SK-N-SH (cell line): ENCODE results near the gene LRRC73. TPM values are rescaled to one million over a fixed set of nuclear protein-coding genes. Genes with fewer than 3 reads are reported as not detected.

Experiments used
- CTCF ChIA-PET: fragments of 300-600, 350-600 bp; formaldehyde crosslinking; extraction: SDS; loops from one replicate; lab custom pipeline; 2021; lab: Yijun Ruan, JAX
- POLR2A ChIA-PET: fragments of 350-600 bp; sonication (Branson Sonifier 250); formaldehyde crosslinking; extraction: SDS; loops from one replicate; lab custom pipeline; 2020; ENCODE audit warnings: antibody characterized with exemption, inconsistent platforms; lab: Yijun Ruan, JAX
- DNase-seq: peaks from one replicate; pipeline ENCODE4 v3.0.0; 2012
- H2AFZ ChIP-seq: fragments of 200-600 bp; sonication (generic); 2 replicates; pipeline ENCODE4 v1.8.1; 2016; ENCODE audit warnings: antibody characterized with exemption, mild to moderate bottlenecking, low read depth
- H3F3A ChIP-seq: fragments of 200-600 bp; sonication (generic); replicated peaks from 2 replicates; pipeline ENCODE3; 2016; ENCODE audit warnings: antibody characterized with exemption, mild to moderate bottlenecking; ENCODE audit not compliant: insufficient read depth
- H3K27ac ChIP-seq, 2 experiments: fragments of 200-500 bp in 1 of 2; fragments of 200-600 bp in 1 of 2; sonication (Bioruptor generic) in 1 of 2; sonication (generic), shearing (Covaris generic) in 1 of 2; 2 replicates each; pipeline versions ENCODE4 v1.5.1 to v1.6.1; 2014 to 2016; ENCODE audit warnings: low read depth in 2 of 2, inconsistent platforms in 1 of 2, low read length in 1 of 2, mild to moderate bottlenecking in 1 of 2, mixed read lengths in 1 of 2
- H3K27me3 ChIP-seq: fragments of 200-600 bp; sonication (generic), shearing (Covaris generic); 2 replicates; pipeline ENCODE4 v1.6.1; 2016; ENCODE audit warnings: mixed run types; ENCODE audit not compliant: insufficient read depth
- H3K36me3 ChIP-seq, 2 experiments: fragments of 200-500 bp in 1 of 2; fragments of 200-600 bp in 1 of 2; sonication (Bioruptor generic) in 1 of 2; sonication (generic) in 1 of 2; replicated peaks in 1 of 2; 2 replicates each; pipeline versions ENCODE3 to v1.5.1; 2014 to 2016; ENCODE audit warnings: low read length in 1 of 2, mild to moderate bottlenecking in 1 of 2; ENCODE audit not compliant: insufficient read depth in 2 of 2, control insufficient read depth in 1 of 2
- H3K4me1 ChIP-seq, 2 experiments: fragments of 200-500 bp in 1 of 2; fragments of 200-600 bp in 1 of 2; sonication (Bioruptor generic) in 1 of 2; sonication (generic), shearing (Covaris generic) in 1 of 2; 2 replicates each; pipeline versions ENCODE4 v1.5.1 to v1.6.1; 2014 to 2016; ENCODE audit warnings: low read depth in 1 of 2, low read length in 1 of 2, mixed run types in 1 of 2; ENCODE audit not compliant: insufficient read depth in 2 of 2, control insufficient read depth in 1 of 2
- H3K4me2 ChIP-seq: fragments of 200-600 bp; sonication (generic), shearing (Covaris generic); 2 replicates; pipeline ENCODE4 v1.6.1; 2017; ENCODE audit warnings: mixed run types
- H3K4me3 ChIP-seq, 2 experiments: fragments of 200-500 bp in 1 of 2; fragments of 200-600 bp in 1 of 2; sonication (Bioruptor generic) in 1 of 2; sonication (generic), shearing (Covaris generic) in 1 of 2; 2 replicates each; pipeline versions ENCODE4 v1.5.1 to v1.8.1; 2014 to 2016; ENCODE audit warnings: low read depth in 2 of 2, inconsistent platforms in 1 of 2, low read length in 1 of 2, mild to moderate bottlenecking in 1 of 2, mixed read lengths in 1 of 2, moderate library complexity in 1 of 2
- H3K79me2 ChIP-seq: fragments of 200-600 bp; sonication (generic); 2 replicates; pipeline ENCODE4 v1.8.1; 2017; ENCODE audit warnings: mild to moderate bottlenecking; ENCODE audit not compliant: insufficient read depth
- H3K9ac ChIP-seq: fragments of 200-600 bp; sonication (generic); 2 replicates; pipeline ENCODE4 v1.6.1; 2017; ENCODE audit warnings: mixed run types
- H3K9me2 ChIP-seq: fragments of 200-600 bp; sonication (generic); 2 replicates; pipeline ENCODE4 v1.6.1; 2017; ENCODE audit warnings: mixed run types
- H3K9me3 ChIP-seq: fragments of 200-600 bp; sonication (generic); 2 replicates; pipeline ENCODE4 v1.6.1; 2017; ENCODE audit warnings: mixed run types, mild to moderate bottlenecking, moderate library complexity
- H4K20me1 ChIP-seq: fragments of 200-600 bp; sonication (generic); 2 replicates; pipeline ENCODE4 v1.6.1; 2017; ENCODE audit warnings: mild to moderate bottlenecking, mixed run types; ENCODE audit not compliant: insufficient read depth
- EZH2phosphoT487 ChIP-seq: fragments of 200-600 bp; sonication (generic); IDR thresholded peaks from 2 replicates; pipeline ENCODE4 v1.6.1; 2017; ENCODE audit warnings: low read depth, mixed run types, mild to moderate bottlenecking, antibody characterized with exemption, moderate library complexity, borderline replicate concordance
- FOXJ3 ChIP-seq: sonication (generic); formaldehyde crosslinking; IDR thresholded peaks from 2 replicates; pipeline ENCODE4 v1.5.1; 2020; ENCODE audit warnings: mild to moderate bottlenecking, missing genetic modification reagents
- GATA2 ChIP-seq: sonication (generic); formaldehyde crosslinking; IDR thresholded peaks from 2 replicates; pipeline ENCODE4 v1.5.0; 2020; ENCODE audit warnings: mild to moderate bottlenecking, missing genetic modification reagents
- IRF3 ChIP-seq: fragments of 150-350 bp; IDR thresholded peaks from 2 replicates; pipeline ENCODE4 v1.6.1; 2016; ENCODE audit warnings: mild to moderate bottlenecking, low read depth, low read length
- JUND ChIP-seq: IDR thresholded peaks from 2 replicates; pipeline ENCODE4 v1.4.0; 2012
- MAX ChIP-seq: IDR thresholded peaks from 2 replicates; pipeline ENCODE4 v1.4.0; 2012; ENCODE audit warnings: low read depth
- MEF2A ChIP-seq: IDR thresholded peaks from 2 replicates; pipeline ENCODE4 v1.4.0; 2012; ENCODE audit warnings: low read depth, borderline replicate concordance
- PBX3 ChIP-seq: IDR thresholded peaks from 2 replicates; pipeline ENCODE4; 2012
- RCOR1 ChIP-seq: fragments of 150-350 bp; IDR thresholded peaks from 2 replicates; pipeline ENCODE4 v1.6.1; 2017; ENCODE audit warnings: antibody characterized with exemption, low read length
- REST ChIP-seq: IDR thresholded peaks from 2 replicates; pipeline ENCODE4 v1.6.1; 2012; ENCODE audit warnings: mild to moderate bottlenecking, low read depth, low read length, moderate library complexity
- SMC3 ChIP-seq: IDR thresholded peaks from 2 replicates; pipeline ENCODE4 v1.6.1; 2012; ENCODE audit warnings: low read depth, low read length, improper control_type of control experiment
- TAF1 ChIP-seq: IDR thresholded peaks from 2 replicates; pipeline ENCODE4 v1.6.1; 2012; ENCODE audit warnings: low read depth, mild to moderate bottlenecking, low read length, moderate library complexity, borderline replicate concordance
- WGBS: methylation state at CpG from one replicate; pipeline ENCODE4 v1.1.6; 2017; ENCODE audit warnings: low lambda C conversion rate; 5-methylcytosine and 5-hydroxymethylcytosine counted together
- polyA plus RNA-seq, 3 experiments: library from polyadenylated mRNA; depleted of rRNA; stranded (reverse); fragments of >200 nt; gene quantifications; 2 replicates each; pipeline ENCODE4 v1.2.3, GENCODE V29; 2012

Gene LRRC73
- polyA plus RNA-seq, 1 of the 3 experiments (the other 2 are of a cell fraction): 0.89 TPM

- Histone ChIP-seq H3K27me3 (no peaks in the 10 kb centered on the region), H4K20me1 (0 out of 2 replicates have a peak, but pooled peaks cover 4% of the 10 kb centered on the region), H3K4me1 (peaks cover 8 to 18% of the 10 kb centered on the region in 2 experiments), H3K9ac (no peak overlapping the region), H3K9me2 (no peaks in the 10 kb centered on the region), H3K4me2 (no peak overlapping the region), H2AFZ (no peak overlapping the region), H3K9me3 (no peaks in the 10 kb centered on the region), H3K79me2 (peaks cover 50% of the 10 kb centered on the region), H3F3A (peaks cover 6% of the 10 kb centered on the region), H3K36me3 (peaks cover 56 to 65% of the 10 kb centered on the region in 2 experiments), H3K4me3 (no peak overlapping the region), H3K27ac (no peak overlapping the region)
- ChIA-PET CTCF (interaction anchor here (1.2 to 1.4 kb wide), 3 partner anchors 11 to 63 kb away, joined by 3 to 5 read pairs (median 5); partner anchors contain the start of gene LRRC73), POLR2A (no interaction called here)
- 98% methylated on average over 8 of the region's 8 CpGs for WGBS
- TF ChIP-seq PBX3: no peak
- no peak for TF ChIP-seq FOXJ3
- TF ChIP-seq SMC3: no peak
- TF ChIP-seq GATA2 (CRISPR knock-in tag): no peak
- TF ChIP-seq JUND: no peak
- TF ChIP-seq RCOR1: no peak
- TF ChIP-seq MAX: no peak
- TF ChIP-seq IRF3: no peak
- TF ChIP-seq MEF2A: no peak
- TF ChIP-seq REST: no peak
- TF ChIP-seq EZH2phosphoT487: no peak
- TF ChIP-seq TAF1: no peak
- no peak for DNase-seq
Observed at GRCh38 chr6:43520097-43520496, 10.0 kb upstream of the LRRC73 start.
